Endothelial cell (in vitro differentiated cells): Measurements from ENCODE around the gene LTK. TPM values are rescaled to one million over a fixed set of nuclear protein-coding genes. Genes with fewer than 3 reads are reported as not detected.

Source experiments
- DNase-seq: peaks from one replicate; pipeline ENCODE4 v3.0.0; 2021; ENCODE audit warnings: low spot score
- H3K27ac Mint-ChIP-seq: one replicate; pipeline ENCODE4 v1.8.0; 2021; ENCODE audit warnings: mixed read lengths, inconsistent platforms; ENCODE audit not compliant: unreplicated experiment
- H3K27me3 Mint-ChIP-seq: one replicate; pipeline ENCODE4 v1.8.0; 2021; ENCODE audit warnings: mild to moderate bottlenecking, moderate library complexity, mixed read lengths, inconsistent platforms; ENCODE audit not compliant: unreplicated experiment
- H3K36me3 Mint-ChIP-seq: one replicate; pipeline ENCODE4 v1.8.0; 2021; ENCODE audit warnings: mild to moderate bottlenecking, low read depth, mixed read lengths, inconsistent platforms; ENCODE audit not compliant: unreplicated experiment
- H3K4me1 Mint-ChIP-seq: one replicate; pipeline ENCODE4 v1.8.0; 2021; ENCODE audit warnings: mild to moderate bottlenecking, mixed read lengths, inconsistent platforms; ENCODE audit not compliant: unreplicated experiment
- H3K4me3 Mint-ChIP-seq: one replicate; pipeline ENCODE4 v1.8.0; 2021; ENCODE audit warnings: mild to moderate bottlenecking, mixed read lengths, inconsistent platforms; ENCODE audit not compliant: unreplicated experiment
- H3K9me3 Mint-ChIP-seq: one replicate; pipeline ENCODE4 v1.8.0; 2021; ENCODE audit warnings: mixed read lengths, inconsistent platforms; ENCODE audit not compliant: unreplicated experiment
- CTCF ChIP-seq: fragments of 200-600 bp; sonication (generic); IDR thresholded peaks from one replicate; pipeline ENCODE4 v1.5.0; 2021; ENCODE audit warnings: antibody characterized with exemption; ENCODE audit not compliant: unreplicated experiment
- total RNA-seq: library from RNA; stranded (reverse); fragmentation: NEBNext Ultra II Directional; extraction: Animal tissue kit (Norgen Biotek cat#: 25700); gene quantifications from one replicate; pipeline ENCODE4 v1.2.1, GENCODE V29; 2021; ENCODE audit not compliant: unreplicated experiment

The LTK gene
- total RNA-seq, 1 donor from 2014 or later: 25.7 TPM

GRCh38 chr15:41491889-41492288 lies 21.7 kb downstream of the LTK start:
- Mint-ChIP-seq H3K9me3 (no peaks in the 10 kb centered on the region), H3K4me1 (peaks cover 23% of the 10 kb centered on the region), H3K27me3 (peaks cover 21% of the 10 kb centered on the region), H3K27ac (no peak overlapping the region), H3K36me3 (peaks cover 14% of the 10 kb centered on the region), H3K4me3 (peak overlapping the region; percentile 31)
- no peak for TF ChIP-seq CTCF
- DNase-seq: no peak

- peaks cover 14% of the 10 kb centered on the region for H3K36me3 Mint-ChIP-seq
- H3K27me3 Mint-ChIP-seq: peaks cover 22% of the 10 kb centered on the region
- no peak for DNase-seq
- H3K27ac Mint-ChIP-seq: no peak overlapping the region
- no peaks in the 10 kb centered on the region for H3K9me3 Mint-ChIP-seq
- H3K4me3 Mint-ChIP-seq: no peak overlapping the region
- H3K4me1 Mint-ChIP-seq: peaks cover 24% of the 10 kb centered on the region
- no peak for TF ChIP-seq CTCF
These were observed 23.3 kb downstream of the LTK start for GRCh38 chr15:41490355-41490754.

- Mint-ChIP-seq H3K36me3 (peaks cover 14% of the 10 kb centered on the region), H3K27me3 (peaks cover 23% of the 10 kb centered on the region), H3K4me1 (peaks cover 24% of the 10 kb centered on the region), H3K4me3 (no peak overlapping the region), H3K9me3 (no peaks in the 10 kb centered on the region), H3K27ac (no peak overlapping the region)
- no peak for DNase-seq
- TF ChIP-seq CTCF: no peak
These were observed 24.0 kb downstream of the LTK start for GRCh38 chr15:41489641-41490040.

GRCh38 chr15:41487802-41488201 lies 25.8 kb downstream of the LTK start:
- peaks cover 12% of the 10 kb centered on the region for H3K36me3 Mint-ChIP-seq
- peak overlapping the region; percentile 64 for H3K27ac Mint-ChIP-seq
- TF ChIP-seq CTCF: no peak
- H3K4me1 Mint-ChIP-seq: peaks cover 23% of the 10 kb centered on the region
- peak overlapping the region; percentile 54 for H3K4me3 Mint-ChIP-seq
- DNase-seq: no peak
- H3K9me3 Mint-ChIP-seq: no peaks in the 10 kb centered on the region
- peaks cover 18% of the 10 kb centered on the region for H3K27me3 Mint-ChIP-seq

- no peak overlapping the region for H3K4me3 Mint-ChIP-seq
- peaks cover 19% of the 10 kb centered on the region for H3K4me1 Mint-ChIP-seq
- no peak overlapping the region for H3K27ac Mint-ChIP-seq
- DNase-seq: no peak
- peaks cover 10% of the 10 kb centered on the region for H3K36me3 Mint-ChIP-seq
- no peaks in the 10 kb centered on the region for H3K9me3 Mint-ChIP-seq
- peaks cover 14% of the 10 kb centered on the region for H3K27me3 Mint-ChIP-seq
- TF ChIP-seq CTCF: no peak
These were observed 26.2 kb downstream of the LTK start for GRCh38 chr15:41487381-41487780.
